Stimulated activated memory B cell treated with anti-CD40 and anti-IgM and Interleukin-4, amounts not matched to agents 10 μg/mL and 1 μg/mL and 100 μg/mL, for 72 hours (primary cell): ENCODE results near the gene PLA2G4E.

ENCODE experiments used
- ATAC-seq: fragments of 150-1000 bp; cut with Tn5 transposase; 2 replicates; pipeline ENCODE4 v1.10.0; 2021
- H3K27ac Mint-ChIP-seq: one replicate; pipeline ENCODE4 v1.8.0; 2022; ENCODE audit warnings: mild to moderate bottlenecking, mixed read lengths
- H3K27me3 Mint-ChIP-seq: one replicate; pipeline ENCODE4 v1.8.0; 2022; ENCODE audit warnings: mixed read lengths
- H3K36me3 Mint-ChIP-seq: one replicate; pipeline ENCODE4 v1.8.0; 2022; ENCODE audit warnings: mixed read lengths
- H3K4me1 Mint-ChIP-seq: one replicate; pipeline ENCODE4 v1.8.0; 2022; ENCODE audit warnings: mixed read lengths
- H3K4me3 Mint-ChIP-seq: one replicate; pipeline ENCODE4 v1.8.0; 2022; ENCODE audit warnings: mild to moderate bottlenecking, moderate library complexity, mixed read lengths
- H3K9me3 Mint-ChIP-seq: one replicate; pipeline ENCODE4 v1.8.0; 2022; ENCODE audit warnings: mixed read lengths

The PLA2G4E gene

DNA sequence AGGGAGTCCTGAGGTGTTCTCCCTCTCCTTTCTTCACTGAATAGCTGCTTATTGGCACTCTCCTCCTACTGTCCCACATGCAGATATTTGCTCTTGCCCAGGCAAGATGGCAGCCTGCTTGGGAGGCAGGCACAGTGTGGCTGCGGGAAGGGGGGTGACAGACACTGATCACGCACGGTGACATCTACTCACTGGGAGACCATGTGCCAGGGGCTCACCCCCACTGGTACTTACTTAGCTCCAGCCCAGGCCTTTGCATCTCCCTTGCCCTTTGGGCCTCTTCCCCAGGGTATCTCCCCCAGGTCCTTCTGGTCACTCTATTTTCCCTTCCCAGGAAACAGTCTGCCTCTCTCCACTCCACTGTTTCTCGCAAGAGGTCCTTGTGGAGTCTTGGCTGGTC is 6.4 kb downstream of the PLA2G4E start:
- no peak for ATAC-seq
- H3K9me3 Mint-ChIP-seq = no peaks in the 10 kb centered on the region
- H3K27ac Mint-ChIP-seq = no peak overlapping the region
- no peak overlapping the region for H3K4me3 Mint-ChIP-seq
- peaks cover 9% of the 10 kb centered on the region for H3K27me3 Mint-ChIP-seq
- no peaks in the 10 kb centered on the region for H3K36me3 Mint-ChIP-seq
- H3K4me1 Mint-ChIP-seq = peaks cover 9% of the 10 kb centered on the region

DNA sequence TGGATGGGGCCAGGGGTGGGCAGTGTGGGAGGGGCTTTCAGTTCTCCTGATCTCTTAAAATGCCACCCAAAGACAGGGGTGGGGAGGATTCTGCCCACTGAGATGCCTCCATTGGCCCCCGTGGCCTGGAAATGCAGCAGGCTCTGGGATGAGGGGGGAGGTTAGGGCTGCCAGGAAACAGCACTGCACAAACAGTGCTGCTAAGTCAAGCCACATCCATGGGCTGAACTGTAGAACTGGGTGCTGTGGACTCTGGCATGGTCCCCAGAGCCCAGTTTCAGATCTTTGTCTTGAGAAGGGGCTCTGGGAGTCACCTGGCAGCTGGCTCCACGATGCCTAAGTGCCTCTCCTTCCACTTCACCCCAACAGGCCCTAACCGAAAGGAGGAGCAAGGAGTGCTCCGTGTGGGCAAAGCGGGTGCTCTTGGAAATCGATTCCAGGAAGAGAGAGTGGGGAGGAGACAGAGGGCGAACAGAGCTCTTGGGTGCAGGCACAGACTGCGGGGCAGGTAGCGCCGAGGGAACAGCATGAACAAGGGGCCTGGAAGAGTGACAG is 7.8 kb downstream of the PLA2G4E start:
- Mint-ChIP-seq H3K27ac (no peak overlapping the region), H3K4me1 (peaks cover 9% of the 10 kb centered on the region), H3K36me3 (no peaks in the 10 kb centered on the region), H3K27me3 (peaks cover 9% of the 10 kb centered on the region), H3K9me3 (no peaks in the 10 kb centered on the region), H3K4me3 (no peak overlapping the region)
- ATAC-seq = no peak

DNA sequence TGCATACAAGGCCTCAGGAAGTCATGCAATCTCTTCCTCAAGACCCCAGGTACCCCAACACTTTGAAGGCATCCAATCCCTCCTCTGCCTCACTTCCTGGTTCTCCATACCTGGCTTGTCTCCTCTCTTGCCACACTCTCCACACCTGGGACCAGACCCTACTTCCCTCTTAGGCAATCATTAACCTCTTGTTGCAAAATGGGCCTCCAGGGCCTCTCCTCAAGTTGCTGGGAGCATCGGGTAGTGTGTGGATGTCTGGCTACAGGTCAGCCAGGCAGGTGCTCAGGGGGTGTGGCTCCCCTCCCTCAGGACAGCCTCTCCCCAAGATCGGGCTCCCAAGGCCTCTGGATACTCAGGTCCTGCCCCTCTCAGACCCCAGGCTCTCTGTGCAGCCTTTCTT is 8.6 kb downstream of the PLA2G4E start:
- Mint-ChIP-seq H3K36me3 (no peaks in the 10 kb centered on the region), H3K4me3 (no peak overlapping the region), H3K4me1 (peaks cover 12% of the 10 kb centered on the region), H3K27ac (no peak overlapping the region), H3K9me3 (peaks cover 3% of the 10 kb centered on the region), H3K27me3 (peaks cover 5% of the 10 kb centered on the region)
- ATAC-seq = no peak

DNA sequence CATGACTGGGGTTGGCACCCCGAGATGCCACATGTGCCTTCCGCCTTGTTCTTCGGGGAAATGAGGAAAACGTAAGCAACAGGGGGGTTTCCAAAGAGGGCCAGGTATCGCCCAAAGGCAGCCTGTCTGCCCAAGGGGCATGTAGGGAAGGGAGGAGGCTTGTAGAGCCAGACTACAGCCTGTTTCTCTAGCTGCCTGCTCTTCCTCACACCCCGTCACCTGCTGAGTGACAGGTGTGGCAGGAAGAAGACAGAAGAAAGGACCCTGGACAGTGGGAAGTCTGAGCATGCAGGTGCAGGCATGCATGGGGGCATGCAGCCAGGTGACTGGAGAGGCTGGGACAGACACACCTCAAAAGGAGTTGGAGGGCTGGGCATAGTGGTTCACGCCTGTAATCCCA is 9.8 kb downstream of the PLA2G4E start:
- no peaks in the 10 kb centered on the region for H3K27me3 Mint-ChIP-seq
- H3K4me1 Mint-ChIP-seq = peaks cover 14% of the 10 kb centered on the region
- ATAC-seq = no peak
- H3K27ac Mint-ChIP-seq = peak overlapping the region; percentile 50
- no peak overlapping the region for H3K4me3 Mint-ChIP-seq
- no peaks in the 10 kb centered on the region for H3K36me3 Mint-ChIP-seq
- peaks cover 3% of the 10 kb centered on the region for H3K9me3 Mint-ChIP-seq

- Mint-ChIP-seq H3K27me3 (no peaks in the 10 kb centered on the region), H3K36me3 (no peaks in the 10 kb centered on the region), H3K4me3 (no peak overlapping the region), H3K9me3 (peaks cover 3% of the 10 kb centered on the region), H3K27ac (peak overlapping the region; percentile 50), H3K4me1 (peaks cover 14% of the 10 kb centered on the region)
- ATAC-seq = peak; percentile 53
Observed at GRCh38 chr15:42010434-42010833, 10.4 kb downstream of the PLA2G4E start.

DNA sequence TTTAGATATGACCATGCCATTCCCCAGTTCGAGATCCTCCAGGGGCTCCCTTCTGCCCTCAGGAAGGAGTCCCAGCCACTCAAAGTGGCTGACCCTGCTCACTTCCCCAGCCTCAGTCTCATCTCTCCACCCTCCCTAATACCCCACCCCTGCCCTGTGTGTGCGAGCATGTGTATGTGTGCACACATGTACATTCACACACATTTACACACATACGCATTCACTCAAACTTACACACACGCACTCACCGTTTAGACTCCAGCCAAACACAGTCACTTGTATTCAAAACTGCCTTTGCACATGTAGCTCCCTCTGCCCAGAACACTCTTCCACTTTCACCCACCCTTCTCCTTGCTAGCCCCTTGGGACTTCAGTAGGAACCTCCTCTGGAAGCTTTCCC is 11.4 kb downstream of the PLA2G4E start:
- peaks cover 14% of the 10 kb centered on the region for H3K4me1 Mint-ChIP-seq
- H3K9me3 Mint-ChIP-seq = peaks cover 3% of the 10 kb centered on the region
- H3K27ac Mint-ChIP-seq = no peak overlapping the region
- no peaks in the 10 kb centered on the region for H3K36me3 Mint-ChIP-seq
- H3K27me3 Mint-ChIP-seq = no peaks in the 10 kb centered on the region
- no peak for ATAC-seq
- no peak overlapping the region for H3K4me3 Mint-ChIP-seq

- no peak for ATAC-seq
- H3K4me3 Mint-ChIP-seq = no peak overlapping the region
- peaks cover 14% of the 10 kb centered on the region for H3K4me1 Mint-ChIP-seq
- peaks cover 3% of the 10 kb centered on the region for H3K9me3 Mint-ChIP-seq
- no peaks in the 10 kb centered on the region for H3K27me3 Mint-ChIP-seq
- H3K36me3 Mint-ChIP-seq = no peaks in the 10 kb centered on the region
- H3K27ac Mint-ChIP-seq = no peak overlapping the region
Observed at GRCh38 chr15:42009022-42009421, 11.8 kb downstream of the PLA2G4E start.

DNA sequence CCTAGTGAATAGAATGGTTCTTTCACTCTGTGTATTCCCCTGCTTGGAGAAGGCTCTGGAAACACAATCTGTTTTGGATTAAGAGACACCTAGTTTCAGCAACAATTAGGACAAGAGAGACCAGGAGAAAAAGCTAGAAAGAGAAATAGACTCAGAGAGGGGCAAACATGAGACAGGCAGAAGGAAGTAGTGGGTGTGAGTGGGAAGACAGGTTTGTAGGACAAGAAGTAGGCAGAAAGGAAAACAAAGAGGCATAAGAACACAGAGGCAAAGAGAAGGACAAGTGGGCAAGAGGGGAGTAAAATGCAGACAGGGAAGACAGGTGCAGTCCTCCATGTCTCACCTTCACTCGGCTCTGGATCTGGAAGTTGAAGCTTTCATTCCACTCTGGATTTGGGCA is 13.5 kb downstream of the PLA2G4E start:
- Mint-ChIP-seq H3K27ac (no peak overlapping the region), H3K27me3 (no peaks in the 10 kb centered on the region), H3K4me1 (peaks cover 14% of the 10 kb centered on the region), H3K9me3 (peaks cover 3% of the 10 kb centered on the region), H3K36me3 (no peaks in the 10 kb centered on the region), H3K4me3 (no peak overlapping the region)
- ATAC-seq = no peak

- Mint-ChIP-seq H3K4me1 (peaks cover 14% of the 10 kb centered on the region), H3K9me3 (peaks cover 1% of the 10 kb centered on the region), H3K36me3 (no peaks in the 10 kb centered on the region), H3K27me3 (peaks cover 34% of the 10 kb centered on the region), H3K4me3 (no peak overlapping the region), H3K27ac (no peak overlapping the region)
- ATAC-seq = no peak
Observed at GRCh38 chr15:42002333-42002732, 18.5 kb downstream of the PLA2G4E start.

DNA sequence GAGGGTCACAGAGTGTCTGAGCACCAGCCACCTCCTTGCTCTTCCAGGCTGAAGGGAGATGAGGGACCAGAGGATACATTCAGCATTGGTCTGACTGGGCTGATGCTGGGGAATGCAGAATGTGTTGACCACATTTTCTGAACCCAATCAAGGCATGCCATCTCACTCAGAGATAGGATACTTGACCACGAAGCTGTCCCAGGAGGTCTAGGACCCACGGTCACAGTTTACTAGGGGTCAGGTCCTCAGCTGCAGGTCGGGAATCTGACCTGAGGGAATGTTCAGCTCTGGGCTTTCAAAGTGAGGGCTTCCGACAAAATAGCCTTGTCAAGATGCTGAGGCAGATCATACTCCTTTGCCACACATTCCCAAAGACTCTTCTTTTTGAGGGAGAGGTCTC is 19.6 kb downstream of the PLA2G4E start:
- Mint-ChIP-seq H3K4me3 (no peak overlapping the region), H3K4me1 (peaks cover 11% of the 10 kb centered on the region), H3K36me3 (no peaks in the 10 kb centered on the region), H3K27ac (no peak overlapping the region), H3K9me3 (no peaks in the 10 kb centered on the region), H3K27me3 (peaks cover 34% of the 10 kb centered on the region)
- ATAC-seq = no peak

DNA sequence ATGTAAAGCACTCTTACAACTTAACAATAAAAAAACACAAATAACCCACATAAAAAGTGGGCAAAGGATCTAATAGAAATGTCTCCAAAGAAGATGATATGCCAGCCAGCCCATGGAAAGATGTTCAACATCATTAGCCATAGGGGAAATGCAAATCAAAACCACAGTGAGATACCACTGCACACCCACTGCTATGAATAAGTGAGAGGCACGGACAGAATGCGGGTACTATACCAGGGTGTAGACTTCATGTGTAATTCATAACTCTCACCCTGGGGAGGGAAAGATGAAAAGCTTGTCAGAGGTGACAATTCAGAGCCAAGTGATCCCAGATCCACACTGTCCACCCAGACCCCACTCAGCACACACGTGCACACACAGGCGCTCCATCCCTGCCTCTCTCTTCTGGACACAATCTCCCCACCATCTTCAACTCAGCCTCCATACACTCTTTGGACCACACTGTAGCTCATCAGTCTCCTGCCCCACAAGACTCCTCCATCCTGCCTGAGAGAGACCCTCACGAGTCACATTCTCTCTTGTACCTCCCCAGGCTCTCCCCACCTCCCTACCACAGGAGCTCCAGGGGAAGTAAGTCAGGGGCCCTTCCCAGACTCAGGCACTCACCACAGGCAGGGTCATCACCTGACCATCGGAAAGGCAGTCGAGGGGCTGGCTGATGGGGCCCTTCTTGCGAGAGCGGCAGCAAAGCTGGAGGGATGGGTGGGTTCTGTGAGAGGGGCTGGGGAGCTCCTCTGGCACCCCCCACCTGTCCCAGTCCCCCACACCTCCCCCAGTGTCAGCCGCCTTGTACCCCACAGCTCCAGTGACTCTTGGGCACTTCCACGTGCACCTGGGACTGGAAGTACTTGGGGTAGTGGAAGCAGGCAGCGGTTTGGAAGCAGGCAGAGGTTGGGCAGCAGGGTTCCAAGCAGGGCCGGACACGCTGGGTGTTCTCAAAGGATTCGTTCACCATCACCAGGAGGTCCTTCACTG is 21.3 kb downstream of the PLA2G4E start:
- H3K27ac Mint-ChIP-seq = no peak overlapping the region
- no peak overlapping the region for H3K4me3 Mint-ChIP-seq
- H3K9me3 Mint-ChIP-seq = no peaks in the 10 kb centered on the region
- peaks cover 11% of the 10 kb centered on the region for H3K4me1 Mint-ChIP-seq
- H3K36me3 Mint-ChIP-seq = no peaks in the 10 kb centered on the region
- ATAC-seq = no peak
- peaks cover 42% of the 10 kb centered on the region for H3K27me3 Mint-ChIP-seq

DNA sequence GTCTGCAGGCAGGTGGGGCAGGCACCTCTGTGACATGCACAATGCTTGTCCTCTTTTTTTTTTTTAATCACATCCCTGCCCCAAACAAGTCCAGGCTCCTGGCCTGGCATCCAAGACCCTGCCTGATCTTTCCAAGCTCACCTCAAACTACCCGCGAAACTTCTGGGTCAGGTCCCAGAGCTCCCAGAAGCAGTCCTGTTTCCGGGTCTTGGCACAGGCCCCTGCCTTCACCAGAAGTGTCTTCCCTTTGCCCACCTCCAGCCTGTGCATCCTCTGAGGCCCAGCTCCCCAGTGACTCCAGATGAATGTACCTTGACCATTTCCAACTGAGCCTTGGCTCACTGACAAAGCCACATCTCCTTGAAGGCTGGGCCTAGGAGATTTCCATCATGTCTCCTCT is 23.0 kb downstream of the PLA2G4E start:
- no peak overlapping the region for H3K27ac Mint-ChIP-seq
- peaks cover 42% of the 10 kb centered on the region for H3K27me3 Mint-ChIP-seq
- no peaks in the 10 kb centered on the region for H3K9me3 Mint-ChIP-seq
- ATAC-seq = no peak
- H3K4me1 Mint-ChIP-seq = peaks cover 11% of the 10 kb centered on the region
- H3K4me3 Mint-ChIP-seq = no peak overlapping the region
- no peaks in the 10 kb centered on the region for H3K36me3 Mint-ChIP-seq

DNA sequence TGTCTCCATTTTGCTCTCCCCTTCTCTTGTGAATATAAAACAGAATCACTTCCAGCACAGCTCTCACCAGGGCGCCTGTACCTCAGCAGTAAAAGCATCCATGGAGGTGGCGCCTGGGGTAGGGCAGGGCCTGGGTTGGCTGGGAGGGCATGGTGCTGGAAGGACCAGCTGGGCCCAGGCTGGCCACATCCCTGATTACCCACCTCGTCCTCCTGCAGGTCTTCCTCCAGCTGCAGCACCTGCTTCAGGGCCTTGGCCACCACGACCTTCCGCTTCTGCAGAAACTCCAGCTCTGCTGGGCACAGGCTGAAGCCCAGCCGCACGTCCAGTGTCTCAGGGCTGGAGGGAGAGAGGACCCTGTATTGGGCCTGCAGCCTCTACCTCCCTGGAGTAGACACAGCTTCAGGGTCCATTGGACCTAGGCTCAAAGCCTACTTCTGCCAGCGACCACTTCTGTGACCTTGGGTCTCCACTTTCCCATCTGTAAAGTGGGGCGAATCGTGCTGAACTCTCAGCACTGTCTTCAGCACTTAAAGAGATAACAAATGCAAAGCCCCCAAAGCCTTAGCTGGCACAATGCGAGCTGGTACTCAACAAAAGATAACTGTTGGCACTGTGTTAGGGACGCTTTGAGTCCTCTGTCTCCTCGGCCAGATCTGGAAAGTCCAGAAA is 23.8 kb downstream of the PLA2G4E start:
- no peak overlapping the region for H3K4me3 Mint-ChIP-seq
- no peaks in the 10 kb centered on the region for H3K36me3 Mint-ChIP-seq
- H3K27ac Mint-ChIP-seq = no peak overlapping the region
- ATAC-seq = no peak
- H3K4me1 Mint-ChIP-seq = peaks cover 11% of the 10 kb centered on the region
- H3K9me3 Mint-ChIP-seq = no peaks in the 10 kb centered on the region
- H3K27me3 Mint-ChIP-seq = peaks cover 42% of the 10 kb centered on the region

- H3K27ac Mint-ChIP-seq = no peak overlapping the region
- H3K9me3 Mint-ChIP-seq = no peaks in the 10 kb centered on the region
- H3K4me1 Mint-ChIP-seq = peaks cover 11% of the 10 kb centered on the region
- H3K4me3 Mint-ChIP-seq = no peak overlapping the region
- H3K36me3 Mint-ChIP-seq = no peaks in the 10 kb centered on the region
- peaks cover 42% of the 10 kb centered on the region for H3K27me3 Mint-ChIP-seq
- no peak for ATAC-seq
Observed at GRCh38 chr15:41996376-41996775, 24.5 kb downstream of the PLA2G4E start.

DNA sequence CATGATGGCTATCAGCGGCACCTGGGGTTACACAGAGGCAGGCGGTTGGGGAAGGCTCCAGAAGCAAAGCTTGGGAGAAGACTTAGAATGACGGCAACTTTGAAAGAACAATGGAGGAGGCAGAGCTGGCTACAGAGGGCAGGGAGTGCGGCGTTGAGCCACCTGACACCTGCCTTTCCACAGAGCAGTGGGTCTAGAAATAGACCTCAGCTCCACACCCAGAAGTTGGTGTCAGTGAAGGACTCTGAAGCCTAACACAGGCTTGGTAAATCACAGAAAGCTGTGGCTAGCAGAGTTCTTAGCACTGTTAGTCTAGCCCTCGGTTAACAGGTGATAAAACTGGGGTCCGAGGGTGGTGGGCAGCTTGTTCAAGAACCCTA is 25.4 kb downstream of the PLA2G4E start:
- H3K4me3 Mint-ChIP-seq = no peak overlapping the region
- H3K36me3 Mint-ChIP-seq = no peaks in the 10 kb centered on the region
- peaks cover 11% of the 10 kb centered on the region for H3K4me1 Mint-ChIP-seq
- no peaks in the 10 kb centered on the region for H3K9me3 Mint-ChIP-seq
- no peak for ATAC-seq
- H3K27ac Mint-ChIP-seq = no peak overlapping the region
- H3K27me3 Mint-ChIP-seq = peaks cover 36% of the 10 kb centered on the region
